Measurements from ENCODE around the gene CHRNB2. TPM values are rescaled to one million over a fixed set of nuclear protein-coding genes. Genes with fewer than 3 reads are reported as not detected.

The CHRNB2 gene
- total and polyA plus RNA-seq, 9 of the 15 experiments (the other 6 are each of a cell fraction or from before 2014, with no cell fraction given): 0.01 TPM; not detected in 8

- TF ChIP-seq NBN (IDR thresholded peaks at IDR 0.05; ENCODE audit: low read depth) (no peak), CEBPG (CRISPR knock-in tag; IDR thresholded peaks at IDR 0.05) (no peak), CEBPG (tag; conservative IDR thresholded peaks at IDR 0.05 in 1 of 2, IDR thresholded peaks at IDR 0.05 in 1 of 2) (0 out of 4 replicates have a peak, but pooled peaks of 1 of the 2 experiments have one; percentile 26), FOXA3 (CRISPR knock-in tag; conservative IDR thresholded peaks at IDR 0.05 in 1 of 2, IDR thresholded peaks at IDR 0.05 in 1 of 2) (no peak), MED1 (CRISPR knock-in tag; IDR thresholded peaks at IDR 0.05; ENCODE audit: borderline replicate concordance) (no peak), RBM14 (IDR thresholded peaks at IDR 0.05; ENCODE audit: borderline replicate concordance, insufficient read depth, low read depth, low read length) (no peak), ZC3H4 (CRISPR knock-in tag; IDR thresholded peaks at IDR 0.05; ENCODE audit: borderline replicate concordance) (no peak), SMARCC2 (IDR thresholded peaks at IDR 0.05; ENCODE audit: low read depth) (no peak), CHCHD3 (CRISPR knock-in tag; IDR thresholded peaks at IDR 0.05) (no peak), TAF7 (tag; IDR thresholded peaks at IDR 0.05) (no peak), EP300 (IDR thresholded peaks at IDR 0.05; ENCODE audit: low read length) (no peak), CEBPB (tag; IDR thresholded peaks at IDR 0.05) (no peak), NR3C1 (CRISPR knock-in tag; IDR thresholded peaks at IDR 0.05) (no peak), IRF1 (CRISPR knock-in tag; IDR thresholded peaks at IDR 0.05; ENCODE audit: borderline replicate concordance) (no peak), TSC22D4 (tag; IDR thresholded peaks at IDR 0.05) (no peak), ZNF830 (CRISPR knock-in tag; IDR thresholded peaks at IDR 0.05) (no peak), NR2C2 (CRISPR knock-in tag; IDR thresholded peaks at IDR 0.05) (no peak), NR2C2 (tag; IDR thresholded peaks at IDR 0.05) (0 out of 2 replicates have a peak, but pooled peaks have one; percentile 19), CTBP1 (IDR thresholded peaks at IDR 0.05; ENCODE audit: borderline replicate concordance) (no peak), FOXK2 (conservative IDR thresholded peaks at IDR 0.05 in 1 of 2, IDR thresholded peaks at IDR 0.05 in 1 of 2; ENCODE audit: low read depth in 2 of 2) (no peak)
- TF ChIP-seq, protein P1, sequence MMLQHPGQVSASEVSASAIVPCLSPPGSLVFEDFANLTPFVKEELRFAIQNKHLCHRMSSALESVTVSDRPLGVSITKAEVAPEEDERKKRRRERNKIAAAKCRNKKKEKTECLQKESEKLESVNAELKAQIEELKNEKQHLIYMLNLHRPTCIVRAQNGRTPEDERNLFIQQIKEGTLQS (IDR thresholded peaks at IDR 0.05): 0 out of 2 replicates have a peak, but pooled peaks have one; percentile 8
- TF ChIP-seq, protein P1 (CRISPR knock-in tag; conservative IDR thresholded peaks at IDR 0.05): no peak
- TF ChIP-seq, protein P2, sequence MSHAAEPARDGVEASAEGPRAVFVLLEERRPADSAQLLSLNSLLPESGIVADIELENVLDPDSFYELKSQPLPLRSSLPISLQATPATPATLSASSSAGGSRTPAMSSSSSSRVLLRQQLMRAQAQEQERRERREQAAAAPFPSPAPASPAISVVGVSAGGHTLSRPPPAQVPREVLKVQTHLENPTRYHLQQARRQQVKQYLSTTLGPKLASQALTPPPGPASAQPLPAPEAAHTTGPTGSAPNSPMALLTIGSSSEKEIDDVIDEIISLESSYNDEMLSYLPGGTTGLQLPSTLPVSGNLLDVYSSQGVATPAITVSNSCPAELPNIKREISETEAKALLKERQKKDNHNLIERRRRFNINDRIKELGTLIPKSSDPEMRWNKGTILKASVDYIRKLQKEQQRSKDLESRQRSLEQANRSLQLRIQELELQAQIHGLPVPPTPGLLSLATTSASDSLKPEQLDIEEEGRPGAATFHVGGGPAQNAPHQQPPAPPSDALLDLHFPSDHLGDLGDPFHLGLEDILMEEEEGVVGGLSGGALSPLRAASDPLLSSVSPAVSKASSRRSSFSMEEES (CRISPR knock-in tag; IDR thresholded peaks at IDR 0.05): no peak
- TF ChIP-seq, protein P3, sequence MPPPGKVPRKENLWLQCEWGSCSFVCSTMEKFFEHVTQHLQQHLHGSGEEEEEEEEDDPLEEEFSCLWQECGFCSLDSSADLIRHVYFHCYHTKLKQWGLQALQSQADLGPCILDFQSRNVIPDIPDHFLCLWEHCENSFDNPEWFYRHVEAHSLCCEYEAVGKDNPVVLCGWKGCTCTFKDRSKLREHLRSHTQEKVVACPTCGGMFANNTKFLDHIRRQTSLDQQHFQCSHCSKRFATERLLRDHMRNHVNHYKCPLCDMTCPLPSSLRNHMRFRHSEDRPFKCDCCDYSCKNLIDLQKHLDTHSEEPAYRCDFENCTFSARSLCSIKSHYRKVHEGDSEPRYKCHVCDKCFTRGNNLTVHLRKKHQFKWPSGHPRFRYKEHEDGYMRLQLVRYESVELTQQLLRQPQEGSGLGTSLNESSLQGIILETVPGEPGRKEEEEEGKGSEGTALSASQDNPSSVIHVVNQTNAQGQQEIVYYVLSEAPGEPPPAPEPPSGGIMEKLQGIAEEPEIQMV (tag; conservative IDR thresholded peaks at IDR 0.05; ENCODE audit: low read depth): no peak
These were observed 60.5 kb downstream of the CHRNB2 start (continued) for GRCh38 chr1:154628121-154628405.
